Ishikawa (cell line): Measurements from ENCODE around the gene GLIS1.

Experiments used
- CEBPB ChIP-seq: IDR thresholded peaks from 2 replicates; pipeline ENCODE4 v1.6.1; 2012
- CREB1 ChIP-seq: IDR thresholded peaks from 2 replicates; pipeline ENCODE4 v1.6.1; 2012; ENCODE audit warnings: low read depth
- EGR1 ChIP-seq: IDR thresholded peaks from 2 replicates; pipeline ENCODE4 v1.6.1; 2012
- EP300 ChIP-seq: IDR thresholded peaks from 2 replicates; pipeline ENCODE4 v1.6.1; 2012; ENCODE audit warnings: borderline replicate concordance
- FOXM1 ChIP-seq: IDR thresholded peaks from 2 replicates; pipeline ENCODE4 v1.6.1; 2012; ENCODE audit warnings: low read depth, borderline replicate concordance
- RAD21 ChIP-seq: IDR thresholded peaks from 2 replicates; pipeline ENCODE4 v1.6.1; 2012; ENCODE audit warnings: low read depth
- REST ChIP-seq: IDR thresholded peaks from 2 replicates; pipeline ENCODE4 v1.6.1; 2012; ENCODE audit warnings: low read depth, mild to moderate bottlenecking
- TAF1 ChIP-seq: IDR thresholded peaks from 2 replicates; pipeline ENCODE4 v1.6.1; 2012; ENCODE audit warnings: low read depth, mild to moderate bottlenecking
- TCF12 ChIP-seq: IDR thresholded peaks from 2 replicates; pipeline ENCODE4 v1.6.1; 2012; ENCODE audit warnings: low read depth
- TEAD4 ChIP-seq: IDR thresholded peaks from 2 replicates; pipeline ENCODE4 v1.6.1; 2012
- USF1 ChIP-seq: IDR thresholded peaks from 2 replicates; pipeline ENCODE4 v1.6.1; 2012
- YY1 ChIP-seq: IDR thresholded peaks from 2 replicates; pipeline ENCODE4 v1.6.1; 2012; ENCODE audit warnings: low read depth
- ZBTB7A ChIP-seq: IDR thresholded peaks from 2 replicates; pipeline ENCODE4 v1.6.1; 2012; ENCODE audit warnings: low read depth

- no peak for TF ChIP-seq EGR1
- TF ChIP-seq ZBTB7A, result no peak
- no peak for TF ChIP-seq FOXM1
- no peak for TF ChIP-seq EP300
- TF ChIP-seq TAF1, result no peak
- TF ChIP-seq USF1, result peak; percentile 63
- TF ChIP-seq YY1, result no peak
- TF ChIP-seq TEAD4, result no peak
- TF ChIP-seq RAD21, result no peak
- TF ChIP-seq TCF12, result no peak
- no peak for TF ChIP-seq CREB1
- TF ChIP-seq REST, result no peak
- no peak for TF ChIP-seq CEBPB
Measured at GRCh38 chr1:53508991-53509666, 229.8 kb downstream of the GLIS1 start.
